ENCODE results near the gene POLR2E. TPM values are rescaled to one million over a fixed set of nuclear protein-coding genes. Genes with fewer than 3 reads are reported as not detected.
A peak's percentile ranks its signal among the peaks of the same experiment; 100 is the strongest.

POLR2E gene
- total RNA-seq, 1 donor from 2014 or later, result 140 TPM

- intact Hi-C loops (cut with micrococcal nuclease), result no loop called here
- peaks cover 58% of the 10 kb centered on the region for H3K4me1 ChIP-seq
- H3K9me3 ChIP-seq (replicated peaks), result no peaks in the 10 kb centered on the region
- peak; percentile 71 for DNase-seq
- H3K36me3 ChIP-seq, result no peaks in the 10 kb centered on the region
- TF ChIP-seq, protein P1, sequence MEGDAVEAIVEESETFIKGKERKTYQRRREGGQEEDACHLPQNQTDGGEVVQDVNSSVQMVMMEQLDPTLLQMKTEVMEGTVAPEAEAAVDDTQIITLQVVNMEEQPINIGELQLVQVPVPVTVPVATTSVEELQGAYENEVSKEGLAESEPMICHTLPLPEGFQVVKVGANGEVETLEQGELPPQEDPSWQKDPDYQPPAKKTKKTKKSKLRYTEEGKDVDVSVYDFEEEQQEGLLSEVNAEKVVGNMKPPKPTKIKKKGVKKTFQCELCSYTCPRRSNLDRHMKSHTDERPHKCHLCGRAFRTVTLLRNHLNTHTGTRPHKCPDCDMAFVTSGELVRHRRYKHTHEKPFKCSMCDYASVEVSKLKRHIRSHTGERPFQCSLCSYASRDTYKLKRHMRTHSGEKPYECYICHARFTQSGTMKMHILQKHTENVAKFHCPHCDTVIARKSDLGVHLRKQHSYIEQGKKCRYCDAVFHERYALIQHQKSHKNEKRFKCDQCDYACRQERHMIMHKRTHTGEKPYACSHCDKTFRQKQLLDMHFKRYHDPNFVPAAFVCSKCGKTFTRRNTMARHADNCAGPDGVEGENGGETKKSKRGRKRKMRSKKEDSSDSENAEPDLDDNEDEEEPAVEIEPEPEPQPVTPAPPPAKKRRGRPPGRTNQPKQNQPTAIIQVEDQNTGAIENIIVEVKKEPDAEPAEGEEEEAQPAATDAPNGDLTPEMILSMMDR (IDR thresholded peaks at IDR 0.05; ENCODE audit: borderline replicate concordance), result no peak
- H3K27me3 ChIP-seq (ENCODE audit: low read depth), result peaks cover 87% of the 10 kb centered on the region
- peak overlapping the region; percentile 43 for H3K27ac ChIP-seq (replicated peaks)
- peak overlapping the region; percentile 60 for H3K4me3 ChIP-seq
Observed at GRCh38 chr19:1069009-1069779, 26.0 kb downstream of the POLR2E start.

- H3K4me1 ChIP-seq, result peaks cover 58% of the 10 kb centered on the region
- H3K4me3 ChIP-seq, result peak overlapping the region; percentile 60
- peak overlapping the region; percentile 51 for H3K27ac ChIP-seq (replicated peaks)
- TF ChIP-seq, protein P1 (IDR thresholded peaks at IDR 0.05; ENCODE audit: borderline replicate concordance), result no peak
- H3K9me3 ChIP-seq (replicated peaks), result no peaks in the 10 kb centered on the region
- no peaks in the 10 kb centered on the region for H3K36me3 ChIP-seq
- peak; percentile 52 for DNase-seq
- intact Hi-C loops (cut with micrococcal nuclease), result no loop called here
- peaks cover 84% of the 10 kb centered on the region for H3K27me3 ChIP-seq (ENCODE audit: low read depth)
Observed at GRCh38 chr19:1068009-1069001, 26.9 kb downstream of the POLR2E start.

GRCh38 chr19:1067341-1067957 is 27.7 kb downstream of the POLR2E start:
- peak overlapping the region; percentile 51 for H3K27ac ChIP-seq (replicated peaks)
- no peak for DNase-seq

DNA sequence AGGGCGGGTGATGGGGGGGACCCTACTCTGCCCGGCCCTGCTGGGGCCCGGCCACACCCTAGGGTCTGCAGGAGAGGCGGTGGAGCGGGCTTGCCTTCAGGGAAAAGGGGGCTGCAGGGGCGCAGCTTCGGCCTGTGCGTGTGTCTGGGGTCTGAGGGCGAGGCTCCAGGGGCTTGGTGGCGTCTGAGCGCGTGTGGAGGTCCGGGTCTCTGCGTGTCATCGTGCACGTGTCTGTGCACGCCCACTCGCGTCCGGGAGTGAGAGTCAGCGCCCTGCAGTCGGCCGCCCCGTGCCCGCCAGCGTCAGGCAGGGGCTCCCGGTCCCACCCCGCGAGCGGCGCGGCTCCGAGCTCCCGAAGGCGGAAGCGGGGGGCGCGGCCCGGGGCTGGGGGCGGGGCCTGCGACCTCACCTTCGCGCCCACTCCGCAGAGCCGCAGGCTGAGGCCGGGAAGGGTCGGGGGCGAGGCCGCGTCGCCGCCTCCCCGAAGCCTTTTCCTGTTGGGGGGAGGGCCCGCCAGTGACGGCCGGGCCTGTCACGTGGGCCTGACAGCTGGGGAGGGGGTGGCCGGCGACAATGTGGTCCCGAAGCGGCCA is 28.3 kb downstream of the POLR2E start, which contains the start of gene ARHGAP45:
ARHGAP45 (plus strand) TSS at position 420 of the 593 bp plus-strand sequence. CDS start 239 bp downstream, outside the sequence.
- TF ChIP-seq, protein P1 (IDR thresholded peaks at IDR 0.05; ENCODE audit: borderline replicate concordance), result no peak
- Histone ChIP-seq H3K27ac (replicated peaks) (peak within 1 kb of the TSS; percentile 51), H3K36me3 (no peaks in the 10 kb centered on the region), H3K9me3 (replicated peaks) (no peaks in the 10 kb centered on the region), H3K27me3 (ENCODE audit: low read depth) (peaks cover 69% of the 10 kb centered on the region), H3K4me3 (peak within 1 kb of the TSS; percentile 60), H3K4me1 (peaks cover 58% of the 10 kb centered on the region)
- intact Hi-C loops (cut with micrococcal nuclease), result no loop called here
- no peak for DNase-seq

More at GRCh38 chr19:1067341-1067957, 27.7 kb downstream of the POLR2E start:
- TF ChIP-seq, protein P1 (IDR thresholded peaks at IDR 0.05; ENCODE audit: borderline replicate concordance), result no peak
- Histone ChIP-seq H3K4me3 (peak overlapping the region; percentile 60), H3K9me3 (replicated peaks) (no peaks in the 10 kb centered on the region), H3K36me3 (no peaks in the 10 kb centered on the region), H3K27me3 (ENCODE audit: low read depth) (peaks cover 75% of the 10 kb centered on the region), H3K4me1 (peaks cover 58% of the 10 kb centered on the region)
- intact Hi-C loops (cut with micrococcal nuclease), result no loop called here

Data from left ventricle myocardium inferior (tissue), 1 donor.